ENCODE results near the gene DNPEP. TPM values are rescaled to one million over a fixed set of nuclear protein-coding genes. Genes with fewer than 3 reads are reported as not detected.

Gene DNPEP
- total and polyA plus RNA-seq, 2 of the 4 experiments (the other 2 are of a cell fraction), result 74.2 to 89.4 TPM

- ATAC-seq (ENCODE audit: low read depth) (peak; percentile 64), DNase-seq (peak; percentile 71)
- Histone ChIP-seq H3K9me1 (ENCODE audit: insufficient read depth, low read length) (no peaks in the 10 kb centered on the region; the same call in 1 of the 2 replicates), H3K23ac (ENCODE audit: low read depth, low read length) (0 out of 2 replicates have a peak overlapping the region, but pooled peaks have one; percentile 25), H2AFZ (replicated peaks; ENCODE audit: low read length, poor library complexity) (peak overlapping the region; percentile 56), H3K14ac (replicated peaks; ENCODE audit: low read depth, low read length) (no peak overlapping the region; the same call in 1 of the 2 replicates), H3K56ac (ENCODE audit: extremely low read depth, insufficient read depth, low read length) (no peak overlapping the region), H4K8ac (ENCODE audit: low read depth in 2 of 2, low read length in 2 of 2) (peak overlapping the region in 1 of 2 experiments; percentile 20; a peak in 1 of 4 replicates), H3K4ac (ENCODE audit: low read depth, low read length) (no peak overlapping the region), H2BK120ac (ENCODE audit: low read depth, low read length) (no peak overlapping the region), H4K91ac (ENCODE audit: insufficient read depth, low read depth, low read length) (no peak overlapping the region), H4K5ac (ENCODE audit: low read depth, low read length) (no peak overlapping the region), H2AK9ac (replicated peaks; ENCODE audit: low read depth, low read length, poor library complexity) (no peak overlapping the region), H2BK15ac (ENCODE audit: low read depth, low read length) (no peak overlapping the region), H4K20me1 (ENCODE audit: insufficient read depth, low read length) (no peaks in the 10 kb centered on the region), H3K18ac (ENCODE audit: low read depth, low read length) (no peak overlapping the region), H3K9me3 (ENCODE audit: control insufficient read depth, insufficient read depth, low read length) (no peaks in the 10 kb centered on the region), H3K36me3 (ENCODE audit: control insufficient read depth, insufficient read depth, low read length) (no peaks in the 10 kb centered on the region), H3K4me2 (ENCODE audit: low read depth, low read length) (no peak overlapping the region), H2BK20ac (ENCODE audit: low read depth, low read length) (no peak overlapping the region), H2AK5ac (ENCODE audit: low read depth, low read length) (no peak overlapping the region), H3K27ac (ENCODE audit: insufficient read depth, low read length) (no peak overlapping the region; the same call in 1 of the 2 replicates), H3K9ac (ENCODE audit: low read depth, low read length) (no peak overlapping the region), H3K4me3 (ENCODE audit: insufficient read depth, low read depth, low read length) (no peak overlapping the region), H3K4me1 (ENCODE audit: control insufficient read depth, insufficient read depth, low read length) (no peaks in the 10 kb centered on the region), H2BK5ac (ENCODE audit: low read depth, low read length, poor library complexity, severe bottlenecking) (no peak overlapping the region), H3K79me1 (ENCODE audit: low read depth in 1 of 2, low read length in 2 of 2) (no peaks in the 10 kb centered on the region), H3K27me3 (ENCODE audit: control insufficient read depth, insufficient read depth, low read length) (peaks cover 30% of the 10 kb centered on the region)
- intact Hi-C loops (cut with micrococcal nuclease), result no loop called here
- no TSS peak for BruUV-seq (replicated peaks)
- ChIA-PET POLR2A (ENCODE audit: unreplicated experiment) (no interaction called here), CTCF (interaction anchor here (0.6 to 1.0 kb wide), 2 partner anchors 9 to 73 kb away, joined by 3 read pairs; no protein-coding TSS in a partner anchor)
- dilution Hi-C loops (cut with HindIII; ENCODE audit: low sequenced_read_pairs, unreplicated experiment), result no loop called here
- WGBS, 2 experiments (ENCODE audit: extremely low coverage in 2 of 2, insufficient read length in 1 of 2), result no CpG with 5 or more reads among the region's 4 CpGs
- in situ Hi-C loops (cut with MboI; ENCODE audit: low sequenced_read_pairs), result no loop called here
- TF ChIP-seq USF2 (IDR thresholded peaks at IDR 0.05; ENCODE audit: low read depth, low read length), result peak; percentile 16; the same call in 1 of the 2 replicates
- TF ChIP-seq NFE2L2 (IDR thresholded peaks at IDR 0.05; ENCODE audit: low read depth, low read length), result no peak
- TF ChIP-seq RAD21 (IDR thresholded peaks at IDR 0.05; ENCODE audit: low read length), result no peak
- TF ChIP-seq CHD1 (IDR thresholded peaks at IDR 0.05; ENCODE audit: low read depth, low read length), result no peak
Measured at GRCh38 chr2:219350710-219351221, 36.9 kb downstream of the DNPEP start.

All from IMR-90 (cell line).